Measurements from ENCODE around the gene OMP.

GRCh38 chr11:77118086-77118485 lies 15.4 kb downstream of the OMP start:
- no peak for TF ChIP-seq CTCF (IDR thresholded peaks at IDR 0.05)
- no peak for TF ChIP-seq ZFX (IDR thresholded peaks at IDR 0.05; ENCODE audit: borderline replicate concordance)

All from 22Rv1 (cell line).